ENCODE results near the gene SPIRE2. TPM values are rescaled to one million over a fixed set of nuclear protein-coding genes. Genes with fewer than 3 reads are reported as not detected.
"Not testable (repeated sequence)": the region's sequence is repeated elsewhere in the genome, so short reads cannot be mapped to it uniquely, and the experiment has no call there.

Gene SPIRE2
- polyA plus RNA-seq, 12 donors, result 1.3 to 7.5 (median 2.8) TPM; not detected in 1

- no peak for DNase-seq
Observed at GRCh38 chr16:89863741-89864526, 35.7 kb downstream of the SPIRE2 start.

DNA sequence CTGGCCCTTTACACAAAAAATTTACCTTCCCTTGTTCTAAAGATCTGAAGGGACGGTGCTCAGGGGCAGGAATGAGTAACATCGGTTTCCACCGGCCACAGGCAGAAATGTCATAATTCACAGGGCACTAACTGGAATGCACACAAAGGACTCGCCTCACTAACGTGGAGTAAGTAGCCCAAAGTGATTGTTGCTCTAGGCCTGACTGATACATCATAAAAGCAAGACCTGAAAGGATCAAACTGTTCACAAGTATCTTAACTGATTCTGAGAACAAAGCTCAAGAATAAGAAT, 36.2 kb downstream of the SPIRE2 start:
- no peak for DNase-seq

DNA sequence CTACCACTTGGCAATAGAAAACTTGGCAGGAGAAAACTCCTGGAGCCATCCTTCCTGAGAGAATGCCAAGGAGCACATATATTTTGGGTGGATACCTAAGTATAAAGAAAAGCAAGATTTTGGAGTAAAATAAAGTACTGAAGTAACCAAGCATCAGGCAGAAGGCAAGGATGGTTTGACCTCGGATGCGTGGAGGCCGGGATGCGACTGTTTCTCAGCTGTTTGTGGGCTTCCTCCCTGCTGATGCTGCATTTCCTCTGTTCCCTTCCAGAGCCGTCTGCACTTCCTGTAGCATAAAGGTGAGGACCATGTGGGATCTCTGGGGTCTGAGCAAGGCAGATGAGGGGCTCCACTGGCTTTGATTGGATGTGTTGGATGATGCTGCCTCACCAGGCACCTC, 39.6 kb downstream of the SPIRE2 start:
- DNase-seq, result no peak

GRCh38 chr16:89869911-89870310, 41.6 kb downstream of the SPIRE2 start:
- DNase-seq, result no peak

DNA sequence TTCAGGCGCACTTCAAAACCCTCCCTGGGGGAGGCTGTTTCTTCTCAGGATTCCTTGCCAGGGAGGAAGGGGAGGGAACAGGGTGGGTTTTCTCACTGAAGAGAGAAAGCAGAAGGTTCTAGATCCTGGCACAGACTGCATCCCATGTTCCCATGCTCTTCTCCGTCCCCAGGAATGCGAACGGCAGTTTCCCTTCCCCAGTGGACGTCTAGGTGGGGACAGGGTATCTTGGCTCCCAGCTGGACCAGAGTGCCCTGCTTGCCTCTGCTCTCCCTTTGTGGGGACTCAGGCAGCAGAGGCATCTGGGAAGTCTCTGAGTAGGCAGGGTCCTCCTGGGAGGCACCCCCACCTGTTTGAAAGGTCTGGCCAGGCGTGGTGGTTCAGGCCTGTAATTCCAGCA, 42.2 kb downstream of the SPIRE2 start:
- DNase-seq, result no peak

DNA sequence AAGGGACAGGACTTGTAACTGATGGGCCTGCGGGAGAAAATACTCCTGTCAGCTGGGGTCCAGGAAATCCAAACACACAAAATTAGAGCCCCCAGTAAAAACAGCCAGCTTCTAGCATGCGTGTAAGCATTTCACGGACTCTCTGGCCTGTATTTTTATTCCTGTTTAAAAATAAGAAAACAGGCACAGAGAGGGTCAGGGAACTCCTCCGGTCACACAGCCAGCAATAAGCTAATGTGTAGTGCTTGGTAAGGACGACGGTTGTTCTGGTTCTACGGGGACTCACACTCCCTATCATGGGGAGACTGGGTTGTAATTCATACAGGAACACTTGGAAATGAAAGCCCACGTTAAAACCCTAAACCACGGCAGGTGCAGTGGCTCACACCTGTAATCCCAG, 43.6 kb downstream of the SPIRE2 start:
- no peak for DNase-seq

DNA sequence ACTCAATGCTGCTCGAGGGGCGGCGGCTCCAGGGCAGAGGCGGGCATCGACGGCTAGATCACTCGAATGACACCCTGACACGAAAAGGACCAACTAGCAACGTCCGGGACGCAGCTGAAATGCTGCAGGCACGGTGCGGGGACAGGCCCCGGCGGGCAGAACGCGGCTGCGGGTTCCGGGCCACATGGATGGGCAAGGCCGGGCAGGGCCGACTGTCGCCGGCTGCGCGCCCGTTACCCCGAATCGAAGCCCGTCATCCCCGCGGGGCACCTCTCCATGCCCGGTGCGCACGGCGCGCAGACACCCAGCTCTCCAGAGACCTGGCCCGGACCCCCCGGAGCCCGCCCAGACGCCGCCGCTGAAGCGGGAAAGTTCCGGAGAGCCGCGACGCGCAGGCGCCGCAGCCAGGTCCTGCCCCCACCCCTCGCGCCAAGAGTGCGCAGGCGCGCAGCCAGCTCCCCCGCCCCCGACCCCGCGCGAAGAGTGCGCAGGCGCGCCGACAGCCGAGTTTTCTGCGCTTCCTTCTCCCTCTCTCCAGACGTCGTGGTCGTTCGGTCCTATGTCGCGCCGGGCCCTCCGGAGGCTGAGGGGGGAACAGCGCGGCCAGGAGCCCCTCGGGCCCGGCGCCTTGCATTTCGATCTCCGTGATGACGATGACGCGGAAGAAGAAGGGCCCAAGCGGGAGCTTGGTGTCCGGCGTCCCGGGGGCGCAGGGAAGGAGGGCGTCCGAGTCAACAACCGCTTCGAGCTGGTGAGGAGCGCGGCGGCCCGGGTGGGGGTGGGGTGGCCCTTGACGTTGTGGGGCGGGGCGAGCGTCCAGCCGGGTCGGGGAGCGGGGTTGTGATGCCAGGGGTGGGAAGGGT, 45.1 kb downstream of the SPIRE2 start, which contains the start of gene TCF25:
TSS of gene TCF25 (plus strand) at position 484 of the 863 bp plus-strand sequence. CDS start at position 560, 76 bp downstream.
- DNase-seq, result peak; percentile 93

GRCh38 chr16:89873972-89874689, 45.9 kb downstream of the SPIRE2 start:
- peak; percentile 97 for DNase-seq

DNA sequence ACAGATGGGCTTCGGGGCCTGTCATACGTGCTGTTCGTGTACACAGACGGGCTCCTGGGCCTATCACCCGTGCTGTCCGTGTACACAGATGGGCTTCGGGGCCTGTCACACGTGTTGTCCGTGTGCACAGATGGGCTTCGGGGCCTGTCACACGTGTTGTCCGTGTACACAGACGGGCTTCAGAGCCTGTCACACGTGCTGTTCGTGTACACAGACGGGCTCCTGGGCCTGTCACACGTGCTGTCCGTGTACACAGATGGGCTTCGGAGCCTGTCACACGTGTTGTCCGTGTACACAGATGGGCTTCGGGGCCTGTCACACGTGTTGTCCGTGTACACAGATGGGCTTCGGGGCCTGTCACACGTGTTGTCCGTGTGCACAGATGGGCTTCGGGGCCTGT, 50.8 kb downstream of the SPIRE2 start:
- not testable (repeated sequence) for DNase-seq

GRCh38 chr16:89880477-89881367, 52.4 kb downstream of the SPIRE2 start:
- DNase-seq, result no peak

DNA sequence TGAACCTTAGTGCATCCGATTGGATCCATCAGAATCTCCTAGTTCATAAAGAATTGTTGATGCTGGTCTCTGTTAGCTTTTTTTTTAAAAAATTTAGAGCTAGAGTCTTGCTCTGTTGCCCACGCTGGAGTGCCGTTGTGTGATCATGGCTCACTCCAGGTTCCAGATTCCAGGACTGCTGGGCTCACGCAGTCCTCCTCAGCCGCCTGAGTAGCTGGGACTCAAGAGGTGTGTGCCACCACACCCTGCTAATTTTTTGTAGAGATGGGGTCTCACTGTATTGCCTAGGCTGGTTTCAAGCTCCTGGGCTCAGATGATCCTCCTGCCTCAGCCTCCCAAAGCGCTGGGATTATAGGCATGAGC, 53.1 kb downstream of the SPIRE2 start:
- DNase-seq, result no peak

GRCh38 chr16:89883346-89884040, 55.2 kb downstream of the SPIRE2 start:
- DNase-seq, result no peak

DNA sequence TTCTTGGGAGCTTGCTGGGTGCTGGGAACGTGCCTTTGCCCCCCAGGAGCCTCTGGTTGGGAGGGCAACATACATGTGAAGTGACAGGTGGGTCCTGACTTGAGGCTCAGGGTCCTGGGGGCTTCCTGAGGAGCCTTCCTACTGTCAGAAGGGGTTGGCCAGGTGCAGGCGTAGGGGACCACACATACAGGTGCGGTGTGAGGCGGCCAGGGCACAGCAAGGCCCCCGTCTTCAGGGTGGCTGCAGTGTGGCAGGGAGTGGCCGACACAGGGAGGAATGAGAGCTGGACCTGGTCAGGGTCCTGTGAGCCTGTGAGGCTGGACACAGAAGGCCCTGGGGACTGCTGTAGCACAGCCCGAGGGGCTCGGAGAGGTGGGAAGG, 55.8 kb downstream of the SPIRE2 start:
- DNase-seq, result no peak

DNA sequence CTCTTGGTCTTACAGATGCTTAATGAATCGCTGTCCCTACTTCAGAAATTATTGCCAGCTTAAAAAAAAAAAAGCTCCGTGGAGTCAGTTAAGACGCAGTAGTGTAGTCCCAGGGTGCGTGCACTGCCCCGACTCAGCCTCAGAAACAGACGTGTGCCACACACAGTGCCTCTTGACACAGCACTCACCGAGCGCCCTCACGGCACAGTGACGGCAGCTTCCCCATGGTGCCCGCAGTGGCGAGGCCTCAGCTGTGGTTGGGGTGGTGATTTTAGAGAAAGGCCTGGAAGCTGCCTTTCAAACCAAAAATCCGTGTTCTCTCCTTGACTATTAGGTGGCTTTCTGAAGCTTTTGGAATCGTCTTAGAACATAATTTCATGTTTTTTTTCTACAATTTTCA, 59.0 kb downstream of the SPIRE2 start:
- DNase-seq, result no peak

DNA sequence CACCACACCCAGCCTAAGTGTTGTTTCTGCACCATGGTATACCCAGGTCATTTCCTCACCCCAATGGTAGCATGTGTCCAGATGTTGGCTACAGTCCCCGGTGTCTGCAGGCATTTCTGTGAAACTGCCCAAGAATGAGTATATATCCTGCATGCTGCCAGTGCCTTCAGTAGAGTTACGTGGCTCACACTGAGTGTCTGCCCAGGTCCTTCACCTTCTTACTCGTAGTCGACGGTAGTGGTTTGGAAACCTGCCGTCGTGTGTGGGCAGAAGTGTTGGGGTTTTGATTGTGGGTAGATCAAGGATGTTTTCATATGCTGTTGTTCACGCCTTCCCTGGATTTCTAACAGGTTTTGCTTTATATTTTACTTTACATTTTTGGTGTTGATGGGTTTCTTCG, 61.9 kb downstream of the SPIRE2 start:
- DNase-seq, result no peak

- DNase-seq, result no peak
Observed at GRCh38 chr16:89890886-89891657, 62.8 kb downstream of the SPIRE2 start.

DNA sequence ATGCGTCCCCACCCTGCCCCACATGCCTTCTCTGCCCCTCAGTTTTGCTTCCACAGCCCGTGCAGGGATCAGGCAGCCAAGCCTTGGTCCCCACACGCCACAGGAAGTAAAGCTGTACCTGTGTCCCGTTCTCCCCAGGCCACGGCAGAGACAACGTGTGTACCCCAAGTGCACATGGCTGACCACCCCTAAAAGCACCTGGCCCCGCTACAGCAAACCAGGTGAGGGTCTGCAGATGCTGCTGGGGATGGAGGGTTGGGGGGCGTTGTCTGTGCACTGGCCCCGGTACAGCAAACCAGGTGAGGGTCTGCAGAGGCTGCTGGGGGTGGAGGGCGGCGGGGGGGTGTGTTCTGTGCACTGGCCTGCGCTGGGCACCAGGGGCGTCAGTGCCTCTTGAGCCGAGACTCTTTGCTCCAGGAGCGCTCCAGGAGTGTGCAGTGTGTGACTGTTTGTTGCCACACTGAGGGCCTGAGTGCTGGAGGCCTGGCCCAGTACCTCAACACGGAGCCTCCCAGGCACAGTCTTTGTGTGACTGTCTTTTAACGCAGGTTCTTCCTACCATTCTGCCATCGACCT, 63.9 kb downstream of the SPIRE2 start:
- no peak for DNase-seq

DNA sequence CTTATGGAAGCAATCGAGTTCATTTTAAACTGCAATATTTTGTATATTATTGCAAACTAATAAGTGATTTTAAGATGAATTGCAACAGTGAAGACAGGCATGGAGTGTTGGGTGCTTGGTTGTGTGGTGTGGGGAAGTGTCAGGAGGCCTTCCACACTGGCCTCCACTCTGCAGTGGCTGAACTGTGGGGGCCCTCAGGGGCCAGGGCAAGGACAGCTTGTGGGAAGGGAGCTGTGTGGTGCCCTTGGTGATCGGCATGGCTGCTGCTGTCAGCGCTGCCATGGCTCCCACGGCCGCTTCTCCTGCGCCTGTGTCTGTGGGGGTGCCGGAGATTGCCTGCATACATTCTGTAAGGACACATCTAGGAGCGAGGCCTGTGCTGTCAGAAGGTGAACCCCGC, 64.4 kb downstream of the SPIRE2 start:
- no peak for DNase-seq

DNA sequence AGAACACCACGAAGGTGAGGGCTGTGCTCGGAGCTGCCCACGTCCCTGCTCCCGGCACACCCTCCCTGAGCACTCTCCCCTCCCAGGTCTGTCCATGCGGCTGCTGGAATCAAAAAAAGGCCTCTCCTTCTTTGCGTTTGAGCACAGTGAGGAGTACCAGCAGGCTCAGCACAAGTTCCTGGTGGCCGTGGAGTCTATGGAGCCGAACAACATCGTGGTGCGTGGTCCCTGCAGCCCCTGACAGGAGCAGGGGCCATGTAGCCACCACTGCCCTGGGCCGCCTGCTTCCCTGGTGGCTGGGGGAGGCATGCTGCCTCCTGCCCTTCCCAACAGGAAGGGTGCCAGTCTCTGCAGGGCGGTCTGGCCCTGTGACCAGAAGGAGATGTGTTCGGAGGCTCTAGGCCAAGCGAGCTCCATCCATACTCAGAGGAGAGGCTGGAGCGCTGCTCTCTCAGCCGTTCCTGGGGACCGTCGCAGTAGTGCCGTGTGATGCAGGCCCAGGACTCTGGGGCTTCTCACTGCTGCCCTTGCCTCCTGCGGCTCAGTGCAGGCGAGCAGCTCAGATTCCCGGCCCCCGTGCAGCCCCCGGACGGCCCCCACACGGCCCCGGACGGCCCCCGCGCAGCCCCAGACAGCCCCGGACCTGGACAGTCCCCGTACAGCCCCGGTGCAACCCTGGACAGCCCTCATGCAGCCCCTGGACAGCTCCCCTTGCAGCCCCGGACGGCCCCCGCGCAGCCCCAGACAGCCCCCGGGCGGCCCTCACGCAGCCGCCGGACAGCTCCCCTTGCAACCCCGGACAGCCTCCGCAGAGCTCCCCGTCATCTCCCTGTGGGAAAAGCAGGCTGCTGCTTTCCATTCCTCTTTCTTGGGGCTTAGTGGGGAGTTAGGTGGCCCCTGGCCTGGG, 65.6 kb downstream of the SPIRE2 start:
- no peak for DNase-seq
